T-helper 22 cell (primary cell): ENCODE measurements around the gene SSBP4.

Experiments
- DNase-seq: peaks from one replicate; pipeline ENCODE4 v3.0.0-alpha.2; 2020; ENCODE audit warnings: low read depth

The SSBP4 gene

DNA sequence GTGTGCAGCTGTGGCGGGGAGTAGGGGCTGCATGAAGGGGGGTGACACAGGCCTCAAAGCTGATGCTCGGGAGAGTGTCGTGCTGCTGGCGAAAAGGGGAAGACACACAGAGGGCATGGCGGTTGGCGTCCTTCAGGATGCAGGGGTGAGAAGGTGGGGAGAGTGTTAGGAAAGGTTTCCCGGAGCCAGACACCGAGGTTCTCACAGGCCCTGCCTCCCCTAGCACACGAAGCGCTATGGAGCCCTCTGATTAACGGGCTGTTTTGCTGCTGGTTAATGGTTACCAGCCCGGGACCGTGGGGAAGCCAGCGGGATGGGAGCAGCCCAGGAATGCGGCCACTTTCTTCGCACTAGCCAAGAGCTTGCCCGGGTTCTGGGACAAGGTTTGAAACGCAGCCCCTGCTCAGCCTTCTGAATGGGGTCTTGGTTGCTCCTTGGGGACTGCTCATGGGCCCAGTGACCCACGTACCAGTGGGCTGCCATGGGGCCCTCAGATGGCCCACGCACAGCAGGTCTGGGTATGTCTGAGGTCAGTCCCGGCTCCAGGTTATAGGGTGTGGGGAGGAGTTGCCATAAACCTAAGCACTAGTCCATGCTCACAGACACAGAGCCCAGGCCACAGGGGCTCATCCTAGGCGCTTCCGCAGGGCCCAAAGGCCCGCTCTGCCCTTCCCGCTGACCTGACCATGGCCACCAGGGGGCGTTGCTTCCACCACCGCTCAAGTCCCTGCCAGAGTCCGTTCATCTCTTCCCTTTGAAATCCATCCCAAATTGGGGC lies 50.1 kb downstream of the SSBP4 start:
- DNase-seq: no peak

DNA sequence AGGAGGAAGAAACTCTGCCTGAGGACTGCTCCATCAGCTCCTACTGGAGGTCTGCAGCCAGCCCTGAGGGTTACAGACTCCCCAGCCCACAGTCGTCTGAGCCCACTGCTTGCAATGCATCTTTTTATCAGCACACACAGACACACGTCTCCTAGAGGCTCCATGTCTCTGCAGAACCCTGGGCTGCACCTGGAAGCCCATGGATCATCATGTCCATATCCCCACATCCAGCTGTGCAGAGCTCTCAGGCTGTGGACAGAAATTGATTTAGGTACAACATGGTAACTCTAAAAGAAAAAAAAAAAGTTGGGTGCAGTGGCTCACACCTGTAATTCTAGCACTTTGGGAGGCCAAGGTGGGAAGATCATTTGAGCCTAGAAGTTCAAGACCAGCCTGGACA lies 51.6 kb downstream of the SSBP4 start:
- DNase-seq: no peak

DNA sequence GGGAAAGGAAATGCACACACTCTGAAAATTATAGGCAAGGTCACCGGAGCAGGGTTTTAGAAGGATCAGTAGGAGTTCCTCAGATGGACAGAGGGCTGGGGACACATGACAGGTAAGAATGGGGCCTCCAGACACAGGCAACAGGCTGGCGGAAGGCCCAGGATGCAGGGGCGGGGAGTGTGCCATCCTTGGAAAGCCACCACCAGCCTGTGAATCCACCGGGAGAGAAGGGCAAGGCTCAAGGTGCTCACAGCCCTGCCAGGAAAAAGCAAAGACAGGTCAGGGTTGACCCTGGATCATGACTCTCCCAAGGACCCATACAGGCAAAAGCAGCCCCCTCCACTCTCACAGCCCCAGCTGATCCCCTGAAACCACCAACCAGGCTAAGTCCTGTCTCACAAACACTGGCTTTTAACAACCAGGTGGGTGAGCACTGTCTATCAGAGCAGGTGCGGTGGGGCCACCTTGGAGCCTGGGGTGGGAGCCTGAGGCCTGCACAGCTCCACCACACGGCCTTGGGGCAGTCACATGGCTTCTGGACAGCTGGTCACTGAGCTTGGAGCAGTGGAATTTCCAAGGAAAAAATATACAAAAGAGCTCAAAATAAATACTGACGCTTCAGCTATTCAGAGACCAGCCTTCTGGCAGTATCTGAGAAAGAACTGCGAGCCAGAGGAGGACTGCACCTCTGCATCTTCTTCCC lies 54.0 kb downstream of the SSBP4 start:
- no peak for DNase-seq

GRCh38 chr19:18473706-18474087 lies 54.5 kb downstream of the SSBP4 start:
- no peak for DNase-seq

DNA sequence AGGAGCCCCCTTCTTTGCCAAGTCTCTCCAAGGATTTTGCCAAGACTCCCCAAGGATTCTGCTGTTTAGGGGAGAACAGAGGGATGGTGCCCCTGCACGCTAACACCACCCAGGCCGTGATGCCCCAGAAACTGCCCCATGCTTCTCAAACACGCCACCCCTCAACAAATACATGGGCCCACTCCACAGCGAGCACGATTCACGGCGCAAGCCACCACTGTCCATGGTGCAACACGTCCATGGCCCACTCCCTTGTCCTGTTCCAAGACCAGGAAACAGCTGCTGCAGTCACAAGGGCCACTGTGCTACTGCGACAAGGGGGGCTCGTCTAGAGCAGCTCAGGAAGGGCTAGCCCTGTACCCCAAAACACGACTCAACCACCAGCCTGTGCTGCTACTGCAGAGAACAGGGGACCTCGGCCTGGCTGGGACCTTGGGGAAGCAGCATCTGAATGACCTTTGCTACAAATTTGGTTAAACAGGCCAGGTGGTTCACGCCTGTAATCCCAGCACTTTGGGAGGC lies 55.2 kb downstream of the SSBP4 start:
- DNase-seq: no peak

DNA sequence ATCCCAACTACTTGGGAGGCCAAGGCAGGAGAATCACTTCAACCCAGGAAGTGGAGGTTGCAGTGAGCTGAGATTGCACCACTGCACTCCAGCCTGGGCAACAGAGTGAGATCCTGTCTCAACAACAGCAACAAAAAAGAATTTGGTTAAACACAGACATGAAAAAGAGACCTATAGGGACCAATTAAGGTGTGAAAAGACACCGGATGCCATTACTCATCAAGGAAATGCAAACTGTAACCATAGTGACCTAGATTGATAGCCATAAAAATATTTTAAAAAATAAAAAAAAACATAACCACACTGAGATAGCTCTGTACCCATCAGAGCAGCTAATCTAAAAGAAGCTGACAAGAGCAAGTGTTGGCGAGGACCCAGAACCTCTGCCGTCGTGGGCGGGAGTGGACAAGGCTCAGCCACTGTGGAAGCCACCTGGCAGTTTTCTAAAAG lies 55.8 kb downstream of the SSBP4 start:
- DNase-seq: peak; percentile 46

- no peak for DNase-seq
Observed at GRCh38 chr19:18475762-18476331, 56.6 kb downstream of the SSBP4 start.

- no peak for DNase-seq
Observed at GRCh38 chr19:18476507-18477041, 57.4 kb downstream of the SSBP4 start.

- DNase-seq: no peak
Observed at GRCh38 chr19:18477042-18477779, 58.0 kb downstream of the SSBP4 start.

- DNase-seq: no peak
Observed at GRCh38 chr19:18477974-18478373, 58.8 kb downstream of the SSBP4 start.

GRCh38 chr19:18478545-18479311 lies 59.5 kb downstream of the SSBP4 start:
- peak; percentile 70 for DNase-seq

- DNase-seq: no peak
Observed at GRCh38 chr19:18480006-18480691, 61.0 kb downstream of the SSBP4 start.

- no peak for DNase-seq
Observed at GRCh38 chr19:18481505-18482222, 62.5 kb downstream of the SSBP4 start.

DNA sequence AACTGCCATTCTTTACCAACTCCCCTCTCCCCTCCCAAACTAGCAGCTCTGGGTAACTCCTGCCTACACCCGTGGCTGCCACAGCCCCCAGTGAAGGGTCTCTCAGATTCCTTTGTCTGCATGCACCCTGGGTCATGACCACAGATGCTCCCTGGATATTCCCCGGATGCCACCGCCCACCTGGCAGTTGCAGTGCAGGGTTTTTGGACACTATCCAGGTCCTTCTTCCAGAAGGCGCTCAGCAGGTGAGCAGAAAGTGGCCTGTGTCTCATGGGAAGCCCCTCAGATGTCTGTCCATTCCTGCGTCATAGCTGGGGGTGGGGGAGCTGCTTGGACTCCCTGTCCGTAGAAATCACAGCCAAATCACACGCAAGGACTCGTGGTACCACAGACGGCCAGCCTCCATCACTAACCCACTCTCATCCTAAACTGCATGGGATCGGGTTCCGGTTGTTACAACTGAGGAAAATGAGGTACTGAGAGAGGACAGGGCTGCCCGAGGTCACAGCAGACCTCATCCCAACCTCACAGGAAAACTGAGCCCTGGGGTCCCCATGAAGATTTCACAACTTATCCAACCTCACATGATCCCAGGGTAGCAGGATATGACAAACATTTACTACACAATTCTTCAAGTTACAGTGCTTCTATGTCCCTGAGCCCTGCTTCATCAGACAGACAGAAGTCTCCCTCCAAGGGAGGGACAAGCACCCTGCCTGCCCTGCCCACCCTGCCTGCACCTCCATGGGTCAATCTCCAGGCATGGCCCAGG lies 64.1 kb downstream of the SSBP4 start:
- no peak for DNase-seq
